GM18511 (cell line): ENCODE data around the gene DGKI.
"Not testable (repeated sequence)": the region's sequence is repeated elsewhere in the genome, so short reads cannot be mapped to it uniquely, and the experiment has no call there.

ENCODE experiments used
- ATAC-seq: cut with Tn5 transposase; IDR thresholded peaks from one replicate; pipeline ENCODE4 v1.9.1; 2021; ENCODE audit warnings: mild to moderate bottlenecking, moderate library complexity; ENCODE audit not compliant: unreplicated experiment

Gene DGKI

GRCh38 chr7:137484326-137484725, 362.4 kb downstream of the DGKI start:
- ATAC-seq = no peak

GRCh38 chr7:137482466-137482865, 364.3 kb downstream of the DGKI start:
- no peak for ATAC-seq

- ATAC-seq = no peak
These were observed 365.9 kb downstream of the DGKI start for GRCh38 chr7:137480824-137481365.

GRCh38 chr7:137480401-137480800, 366.4 kb downstream of the DGKI start:
- ATAC-seq = no peak

GRCh38 chr7:137476937-137477336, 369.8 kb downstream of the DGKI start:
- no peak for ATAC-seq

- ATAC-seq = no peak
These were observed 370.8 kb downstream of the DGKI start for GRCh38 chr7:137475966-137476365.

GRCh38 chr7:137474540-137475026, 372.2 kb downstream of the DGKI start:
- no peak for ATAC-seq

- ATAC-seq = no peak
These were observed 375.6 kb downstream of the DGKI start for GRCh38 chr7:137471128-137471527.

GRCh38 chr7:137469858-137470257, 376.9 kb downstream of the DGKI start:
- ATAC-seq = no peak

GRCh38 chr7:137469191-137469811, 377.5 kb downstream of the DGKI start:
- ATAC-seq = no peak

GRCh38 chr7:137462847-137463246, 383.9 kb downstream of the DGKI start:
- peak; percentile 68 for ATAC-seq

GRCh38 chr7:137462074-137462715, 384.6 kb downstream of the DGKI start:
- ATAC-seq = no peak

GRCh38 chr7:137458399-137458798, 388.4 kb downstream of the DGKI start:
- no peak for ATAC-seq

- ATAC-seq = no peak
These were observed 392.0 kb downstream of the DGKI start for GRCh38 chr7:137454767-137455166.

GRCh38 chr7:137454246-137454724, 392.5 kb downstream of the DGKI start:
- ATAC-seq = peak; percentile 83

- no peak for ATAC-seq
These were observed 393.4 kb downstream of the DGKI start for GRCh38 chr7:137453356-137453755.

- no peak for ATAC-seq
These were observed 397.8 kb downstream of the DGKI start for GRCh38 chr7:137449016-137449415.

- not testable (repeated sequence) for ATAC-seq
These were observed 398.2 kb downstream of the DGKI start for GRCh38 chr7:137448572-137448971.

GRCh38 chr7:137446025-137446424, 400.7 kb downstream of the DGKI start:
- no peak for ATAC-seq

- ATAC-seq = no peak
These were observed 401.5 kb downstream of the DGKI start for GRCh38 chr7:137445268-137445667.

- no peak for ATAC-seq
These were observed 403.2 kb downstream of the DGKI start for GRCh38 chr7:137443616-137444015.

GRCh38 chr7:137441451-137441850, 405.3 kb downstream of the DGKI start:
- no peak for ATAC-seq
